Measurements from ENCODE around the gene ABLIM2.

Gene ABLIM2

DNA sequence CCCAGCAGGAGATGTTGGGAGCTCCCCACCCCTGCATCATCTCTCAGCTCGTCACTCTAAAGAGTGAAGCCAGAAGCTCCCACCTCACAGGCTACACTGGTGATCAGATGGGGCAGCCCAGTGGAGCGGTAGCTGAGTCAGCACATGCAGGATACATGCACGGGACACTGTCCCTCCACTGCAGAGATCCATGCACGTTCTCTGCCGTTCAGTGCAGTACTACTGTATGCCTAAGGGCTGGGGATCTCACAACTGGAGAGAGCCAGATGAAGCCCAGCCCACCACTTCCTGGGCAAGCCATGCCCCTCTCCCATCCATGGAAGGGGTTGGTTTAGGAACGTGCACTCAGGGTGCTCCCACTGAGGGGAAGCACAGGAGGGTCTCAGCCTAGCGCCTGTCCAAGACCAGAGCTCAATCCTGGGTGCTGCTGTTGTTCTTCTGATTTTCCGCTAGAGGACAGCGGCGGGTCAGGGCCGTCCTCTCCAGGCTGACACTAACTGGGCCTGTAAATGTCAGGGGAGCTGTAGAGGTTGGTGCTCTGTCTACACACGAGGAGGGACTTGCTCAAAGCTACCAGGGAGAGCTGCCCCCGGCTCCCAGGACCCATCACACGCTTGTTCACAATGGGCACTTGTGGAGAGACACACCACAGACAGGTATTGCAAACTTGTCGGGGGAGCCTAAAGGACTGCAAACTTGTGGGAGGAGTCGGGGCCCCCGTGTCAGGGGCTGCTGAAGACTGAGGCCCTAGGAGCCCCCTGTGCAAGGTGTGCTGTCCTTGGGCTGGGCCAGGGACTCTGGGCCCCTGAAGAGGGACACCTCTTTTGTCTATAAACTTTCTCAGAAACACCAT lies 18.2 kb upstream of the ABLIM2 start:
- no peak for DNase-seq (ENCODE audit: low read depth in 2 of 2, low spot score in 1 of 2)

DNA sequence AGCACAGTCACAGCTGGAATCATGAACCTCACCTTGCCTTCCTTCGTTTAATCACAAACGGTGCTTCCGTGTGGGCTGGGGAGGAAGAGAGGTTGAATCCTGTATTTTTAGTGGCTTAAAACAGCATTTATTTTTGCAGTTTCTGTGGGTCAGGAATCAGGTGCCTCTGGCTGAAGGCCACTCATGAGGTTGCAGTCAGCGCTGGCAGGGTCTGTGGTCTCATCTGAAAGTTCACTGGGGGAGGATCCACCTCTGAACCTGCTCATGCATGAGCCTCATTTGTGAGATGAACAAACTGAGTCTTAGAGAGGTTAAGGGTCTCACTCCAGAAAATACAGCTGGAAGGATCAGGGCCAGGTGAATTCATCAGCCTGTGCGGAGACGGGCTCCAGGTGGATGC lies 17.1 kb upstream of the ABLIM2 start:
- DNase-seq (ENCODE audit: low read depth in 2 of 2, low spot score in 1 of 2): no peak

DNA sequence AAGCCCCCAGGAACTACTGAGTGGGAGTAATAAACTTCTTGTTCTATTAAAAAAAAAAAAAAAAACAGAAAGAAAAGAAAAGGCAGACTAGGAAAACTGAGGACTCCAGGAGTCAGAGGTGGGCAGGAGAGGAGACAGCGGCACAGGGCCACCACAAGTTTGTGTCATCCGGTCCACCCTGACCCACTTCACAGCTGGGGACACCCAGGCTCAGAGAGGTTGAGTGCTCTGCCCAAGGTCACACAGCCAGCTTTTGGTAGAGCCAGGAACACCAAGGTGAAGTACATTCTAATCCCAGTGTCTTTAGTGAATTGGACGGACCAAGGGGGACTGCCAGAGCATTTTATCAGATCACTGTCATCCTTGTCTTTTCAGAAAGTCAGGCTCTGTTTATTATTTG lies 16.4 kb upstream of the ABLIM2 start:
- no peak for DNase-seq (ENCODE audit: low read depth in 2 of 2, low spot score in 1 of 2)

DNA sequence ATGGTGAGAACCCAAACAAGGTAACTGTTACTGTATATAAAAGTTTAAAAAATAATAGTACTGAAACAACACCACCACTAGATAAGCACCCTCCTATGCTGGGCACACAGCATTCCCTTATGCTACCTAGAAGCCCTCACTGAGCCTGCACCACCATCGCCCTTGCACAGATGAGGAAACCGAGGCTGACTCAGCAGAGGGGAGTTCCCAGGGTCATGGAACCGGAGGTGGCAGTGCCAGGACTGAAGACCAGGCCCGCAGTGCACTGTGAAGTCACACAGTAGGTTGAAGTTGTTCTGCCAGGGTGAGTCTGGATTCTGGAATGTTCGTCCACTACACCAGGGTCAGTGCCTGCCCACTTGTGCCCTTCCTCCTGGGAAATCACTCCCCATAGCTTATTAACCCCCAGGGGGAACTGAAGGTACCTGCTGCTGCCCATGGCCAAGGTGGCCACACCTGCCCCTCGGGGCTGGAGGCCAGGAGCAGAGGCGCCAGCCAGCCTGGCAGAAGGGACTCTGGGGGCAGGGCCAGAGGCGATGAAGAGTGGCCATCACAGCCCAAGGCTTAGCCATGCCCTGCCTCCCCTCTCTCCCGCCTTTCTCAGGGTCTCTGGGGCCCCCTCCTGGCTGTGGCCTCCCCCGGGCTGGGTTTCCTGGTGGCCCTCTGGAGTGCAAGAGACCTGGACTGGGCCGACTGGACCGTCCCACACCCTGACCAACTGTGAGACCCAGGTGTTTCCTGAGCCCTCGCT lies 15.1 kb upstream of the ABLIM2 start:
- DNase-seq (ENCODE audit: low read depth in 2 of 2, low spot score in 1 of 2): no peak

DNA sequence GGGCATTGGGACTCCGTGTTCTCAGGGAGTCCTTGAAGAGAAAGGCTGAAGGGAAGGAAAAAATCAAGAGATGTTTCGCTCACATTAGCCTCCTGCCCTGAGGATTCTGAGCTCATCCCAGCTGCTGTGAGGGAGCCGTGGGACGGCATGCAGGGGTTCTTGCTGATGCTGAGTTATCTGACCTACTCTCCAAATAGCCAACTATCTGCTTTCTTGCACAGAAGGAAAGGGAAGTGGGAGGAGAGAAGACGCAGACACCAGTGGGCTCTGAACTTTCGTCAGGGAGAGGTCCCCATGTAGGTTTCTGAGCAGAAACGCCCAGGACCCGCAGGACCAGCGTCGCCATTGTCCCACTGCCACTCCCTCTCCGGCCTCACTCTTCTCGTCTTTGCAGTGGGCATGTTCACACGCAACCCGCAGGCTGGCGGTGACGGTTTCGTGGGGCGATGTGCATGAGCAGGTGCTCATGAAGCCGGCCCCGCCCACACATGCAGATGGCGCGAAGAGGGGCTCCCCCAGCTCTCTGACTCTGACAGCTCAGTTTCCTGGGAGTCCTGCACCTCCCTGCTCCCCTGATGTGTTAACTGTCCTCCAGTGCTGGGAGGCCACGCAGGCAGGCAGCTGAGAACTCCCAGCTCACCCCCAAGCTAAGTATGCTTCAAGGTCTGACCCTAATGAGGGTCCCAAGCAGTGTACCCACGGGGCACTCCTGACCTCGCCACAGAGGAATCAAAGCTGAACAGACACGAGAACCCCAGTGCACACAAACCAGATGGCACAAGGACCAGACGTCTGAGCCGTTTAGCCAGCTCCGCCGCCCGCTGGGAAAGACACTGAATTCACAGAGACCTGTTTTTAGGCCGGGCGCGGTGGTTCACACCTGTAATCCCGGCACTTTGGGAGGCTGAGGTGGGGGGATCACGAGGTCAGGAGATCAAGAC lies 13.6 kb upstream of the ABLIM2 start:
- no peak for DNase-seq (ENCODE audit: low read depth in 2 of 2, low spot score in 1 of 2)

DNA sequence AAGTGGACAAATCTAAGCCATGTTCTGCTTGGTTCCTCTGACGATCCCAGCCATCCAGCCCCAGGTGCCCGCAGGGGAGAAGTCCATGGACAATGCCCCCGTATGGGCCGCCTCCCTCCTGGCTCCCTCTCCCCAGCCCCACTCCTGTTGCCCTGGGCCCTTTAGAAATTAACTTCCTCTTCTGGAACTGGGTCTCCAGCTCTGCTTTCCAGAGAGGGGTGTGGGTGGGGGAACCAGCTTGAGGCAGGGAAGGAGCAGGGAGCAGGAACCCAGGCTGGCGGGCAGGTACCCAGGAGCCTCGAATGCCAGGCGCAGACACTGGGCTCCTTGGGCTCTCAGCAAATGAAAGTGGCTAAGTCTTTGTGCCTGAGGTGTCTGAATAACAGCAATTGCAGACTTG lies 12.7 kb upstream of the ABLIM2 start:
- DNase-seq (ENCODE audit: low read depth in 2 of 2, low spot score in 1 of 2): no peak

DNA sequence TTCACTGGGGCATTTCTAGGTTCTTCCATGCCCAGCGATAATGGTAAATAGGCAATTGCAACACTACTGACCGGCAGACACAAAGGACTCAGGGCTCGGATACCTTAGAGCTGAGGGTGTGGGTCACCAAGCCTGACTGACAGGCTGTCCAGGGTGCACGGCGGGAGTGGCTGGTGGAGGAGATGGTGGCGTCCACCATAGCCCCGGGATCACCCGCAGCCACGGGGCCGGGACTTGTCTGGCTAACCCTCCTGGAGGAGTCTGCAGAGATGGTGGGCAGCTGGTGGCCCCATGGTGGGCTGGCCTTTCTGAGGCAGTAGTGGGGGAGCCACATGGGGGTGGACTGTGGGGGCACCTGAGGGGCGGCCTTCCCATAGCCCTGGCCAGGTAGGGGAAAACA lies 11.7 kb upstream of the ABLIM2 start:
- DNase-seq (ENCODE audit: low read depth in 2 of 2, low spot score in 1 of 2): no peak

DNA sequence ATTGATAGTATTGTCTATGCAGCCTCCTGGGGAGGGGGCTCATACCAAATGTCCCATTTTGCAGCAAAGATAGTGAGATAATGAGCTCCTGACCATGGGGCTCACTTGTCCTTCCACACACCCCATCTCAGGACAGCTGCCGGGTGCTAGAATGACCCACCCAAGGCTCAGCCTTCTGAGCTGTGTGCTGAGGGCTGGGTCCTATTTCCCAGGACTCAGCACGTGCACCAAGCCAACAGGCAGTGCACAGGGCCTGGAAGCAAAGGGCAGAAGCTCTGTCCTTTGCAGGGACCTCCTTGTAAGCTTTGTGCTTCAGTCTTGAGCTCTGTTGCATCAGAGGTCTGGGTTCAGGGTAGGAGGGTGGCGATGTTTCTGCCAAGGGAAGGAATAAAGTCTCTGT lies 11.2 kb upstream of the ABLIM2 start:
- no peak for DNase-seq (ENCODE audit: low read depth in 2 of 2, low spot score in 1 of 2)

DNA sequence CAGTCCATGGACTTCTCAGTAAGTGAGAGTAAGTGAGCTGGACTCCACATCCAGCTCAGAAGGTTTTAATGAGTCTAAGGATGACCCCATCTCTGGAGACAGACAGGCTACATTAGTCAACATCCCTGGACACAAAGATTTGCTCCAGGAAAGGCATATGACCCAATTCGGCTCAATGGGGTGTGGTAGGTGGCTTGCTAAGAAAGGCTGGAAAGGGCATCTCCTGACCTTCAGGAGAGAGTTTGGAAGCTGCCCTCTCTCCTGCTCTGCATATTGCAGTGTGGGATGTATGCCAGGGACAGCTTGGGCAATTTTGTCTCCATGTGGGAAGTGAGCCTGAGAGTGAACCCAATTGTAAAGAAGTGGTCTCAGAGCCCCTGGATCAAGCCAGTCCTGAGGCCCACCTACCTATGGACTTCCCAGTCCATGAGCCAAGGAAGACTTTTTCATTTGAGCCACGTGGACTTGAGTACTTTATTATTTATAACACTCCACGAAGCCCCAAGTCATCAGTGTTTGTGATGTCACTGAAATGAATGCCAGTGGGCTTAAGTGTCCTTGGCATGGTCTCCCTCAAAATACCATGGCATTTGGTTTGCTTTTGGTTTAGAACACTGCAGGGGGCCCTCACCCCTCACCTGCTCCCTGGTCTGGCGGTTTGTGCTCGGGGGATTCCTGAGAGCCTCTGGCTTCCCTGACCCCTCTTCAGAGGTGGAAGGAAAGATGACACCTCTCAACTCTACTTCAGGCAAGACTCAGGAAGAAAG lies 10.4 kb upstream of the ABLIM2 start:
- DNase-seq (ENCODE audit: low read depth in 2 of 2, low spot score in 1 of 2): no peak

DNA sequence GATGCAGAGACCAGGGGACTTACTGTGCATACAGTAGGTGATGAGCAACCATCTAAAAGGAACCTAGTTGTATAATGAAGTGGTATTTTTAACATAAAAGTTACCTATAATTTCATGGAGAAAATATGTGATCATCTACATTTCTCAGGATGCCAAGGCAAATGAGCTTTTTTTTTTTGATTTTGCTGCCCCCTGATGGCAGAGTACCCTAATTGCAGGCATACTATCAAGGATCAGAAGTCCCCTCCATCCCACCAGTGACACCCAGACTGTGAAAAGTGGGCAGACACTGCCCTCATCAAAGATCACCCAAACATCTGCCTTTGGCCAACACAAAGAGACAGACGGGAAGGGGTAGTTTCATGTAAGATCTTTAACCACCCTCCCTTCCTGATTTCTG lies 9.6 kb upstream of the ABLIM2 start:
- DNase-seq (ENCODE audit: low read depth in 2 of 2, low spot score in 1 of 2): no peak

DNA sequence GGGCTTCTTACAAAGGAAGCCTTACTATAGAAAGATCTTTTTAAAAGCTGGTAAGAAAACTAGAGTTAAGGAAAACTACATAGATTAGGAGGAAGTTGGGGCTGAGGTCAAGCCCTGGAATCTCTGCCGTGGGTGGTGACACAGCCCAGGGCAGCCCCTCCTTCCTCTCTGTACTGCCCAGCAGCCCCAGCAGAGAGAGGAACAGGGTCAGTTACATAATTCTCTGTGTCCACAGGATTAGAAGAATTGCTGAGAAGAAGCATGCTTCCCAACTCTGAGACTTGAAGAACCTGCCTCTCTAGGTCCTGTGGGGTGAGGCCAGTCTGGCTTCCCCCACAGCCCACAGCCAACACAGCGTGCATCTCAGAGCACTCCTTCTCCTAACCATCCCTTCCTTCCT lies 9.2 kb upstream of the ABLIM2 start:
- DNase-seq (ENCODE audit: low read depth in 2 of 2, low spot score in 1 of 2): no peak

DNA sequence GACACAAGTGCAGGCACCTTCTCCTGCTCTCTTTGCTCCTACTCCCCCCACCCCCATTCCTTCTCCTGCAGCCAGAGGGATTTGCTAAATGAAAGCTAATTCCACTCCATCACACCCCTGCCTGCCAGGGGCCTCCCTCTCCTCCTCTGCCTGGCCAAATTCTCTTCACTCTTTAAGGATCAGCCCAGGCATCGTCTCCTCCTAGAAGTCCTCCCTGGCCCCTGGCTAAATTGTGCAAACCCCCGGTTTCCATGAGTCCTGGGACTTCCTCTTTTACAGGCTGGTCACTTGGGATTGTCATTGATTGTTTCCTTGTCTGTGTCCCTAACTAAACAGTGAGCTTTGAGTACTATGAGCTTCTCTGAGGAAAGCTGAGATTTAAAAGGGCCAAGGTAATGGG lies 8.7 kb upstream of the ABLIM2 start:
- no peak for DNase-seq (ENCODE audit: low read depth in 2 of 2, low spot score in 1 of 2)

DNA sequence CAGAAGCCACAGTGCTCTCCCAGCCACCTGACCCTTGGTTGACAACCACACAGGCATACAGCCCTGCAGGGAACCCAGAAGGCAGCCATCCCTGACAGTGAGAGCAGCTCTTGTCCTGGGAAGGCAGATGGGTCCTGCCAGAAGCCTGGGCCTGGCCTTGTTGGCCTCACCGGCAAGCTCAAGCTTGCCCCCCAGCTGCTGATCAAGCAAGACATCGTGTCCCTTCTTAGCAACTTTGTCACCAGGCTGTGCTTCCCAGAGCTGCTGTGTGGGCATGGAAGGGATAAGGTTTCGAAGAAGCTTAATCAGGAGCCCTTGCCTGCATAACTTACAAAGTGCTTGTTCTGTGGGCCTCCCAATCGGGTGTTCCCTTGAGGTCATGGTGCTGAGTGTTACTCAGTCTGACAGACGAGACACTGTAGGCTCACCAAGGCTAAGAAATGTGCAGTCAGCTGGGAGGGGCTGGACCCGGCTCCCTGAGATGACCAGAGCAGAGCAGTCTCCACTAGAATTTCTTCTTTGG lies 6.8 kb upstream of the ABLIM2 start:
- no peak for DNase-seq (ENCODE audit: low read depth in 2 of 2, low spot score in 1 of 2)

DNA sequence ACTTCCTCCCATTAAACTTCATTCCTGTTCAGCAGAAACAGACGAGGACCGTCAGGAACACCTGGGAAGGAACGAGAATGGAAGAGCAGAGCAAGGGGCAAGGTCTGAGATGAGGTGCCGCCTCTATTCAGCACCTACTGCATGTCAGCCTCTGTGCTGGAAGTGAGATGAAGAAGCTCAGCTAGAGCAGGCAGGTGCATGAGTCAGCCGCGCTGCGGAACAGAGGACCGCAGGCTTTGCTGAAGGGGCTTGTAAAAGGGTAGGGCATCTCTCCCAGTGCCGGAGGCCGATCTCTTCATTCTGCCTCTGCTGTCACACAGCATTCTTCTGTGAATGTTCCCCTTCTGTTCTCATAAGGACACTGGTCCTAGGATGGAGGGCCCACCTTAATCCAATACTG lies 6.1 kb upstream of the ABLIM2 start:
- no peak for DNase-seq (ENCODE audit: low read depth in 2 of 2, low spot score in 1 of 2)

DNA sequence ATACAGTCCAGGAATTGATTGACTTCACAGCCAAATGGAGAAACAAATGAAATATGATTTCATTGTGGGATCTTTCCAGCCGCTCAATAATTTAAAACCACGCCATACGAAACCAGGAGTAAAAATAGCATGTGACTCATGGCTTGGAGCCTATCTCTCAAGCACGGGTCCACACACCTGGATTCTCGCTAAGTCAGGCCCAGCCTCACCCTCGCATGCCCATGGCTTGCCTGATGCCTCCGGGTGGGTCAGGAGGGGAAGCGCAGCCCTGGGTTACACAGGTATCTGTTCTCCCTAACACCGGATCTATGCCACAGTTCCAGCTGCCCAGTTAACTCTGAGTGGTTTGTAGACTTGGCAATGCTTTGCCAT lies 5.6 kb upstream of the ABLIM2 start:
- no peak for DNase-seq (ENCODE audit: low read depth in 2 of 2, low spot score in 1 of 2)

DNA sequence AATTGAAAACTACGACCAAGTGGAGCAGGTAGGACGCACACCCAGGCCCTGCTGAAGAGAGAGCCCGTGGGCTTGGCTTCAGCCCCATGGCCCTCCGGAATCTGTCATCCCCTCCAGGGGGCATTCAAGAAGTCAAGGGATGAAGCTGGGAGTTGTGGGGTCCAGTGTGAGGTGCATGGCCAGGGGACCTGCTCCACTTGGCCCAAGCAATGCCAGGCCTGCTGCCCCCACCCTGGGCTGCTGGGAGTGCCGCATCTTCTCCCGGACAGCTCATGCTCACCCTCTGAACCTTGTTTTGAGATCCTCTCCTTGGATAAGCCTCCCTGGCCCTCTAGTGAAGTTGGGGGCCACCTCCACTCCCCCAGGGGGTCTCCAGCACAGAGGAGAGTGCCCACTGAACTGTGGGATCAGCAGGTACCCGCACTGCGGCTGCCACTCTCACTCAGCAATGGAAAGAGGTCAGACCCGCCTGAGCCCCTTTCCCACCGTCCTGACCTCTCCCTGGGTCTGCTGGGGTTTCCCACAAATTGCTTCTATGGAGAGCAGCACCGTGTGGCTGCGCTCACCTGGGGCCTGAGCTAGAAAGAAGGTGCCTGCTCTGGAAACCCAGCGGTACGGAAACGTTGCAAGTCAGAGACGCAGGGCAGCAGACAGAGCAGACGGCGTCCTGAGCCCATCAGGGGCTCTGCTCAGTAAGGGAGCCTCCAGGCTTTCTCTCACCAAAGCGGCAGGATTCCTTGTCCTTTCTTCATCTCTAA lies 5.0 kb upstream of the ABLIM2 start:
- no peak for DNase-seq (ENCODE audit: low read depth in 2 of 2, low spot score in 1 of 2)

DNA sequence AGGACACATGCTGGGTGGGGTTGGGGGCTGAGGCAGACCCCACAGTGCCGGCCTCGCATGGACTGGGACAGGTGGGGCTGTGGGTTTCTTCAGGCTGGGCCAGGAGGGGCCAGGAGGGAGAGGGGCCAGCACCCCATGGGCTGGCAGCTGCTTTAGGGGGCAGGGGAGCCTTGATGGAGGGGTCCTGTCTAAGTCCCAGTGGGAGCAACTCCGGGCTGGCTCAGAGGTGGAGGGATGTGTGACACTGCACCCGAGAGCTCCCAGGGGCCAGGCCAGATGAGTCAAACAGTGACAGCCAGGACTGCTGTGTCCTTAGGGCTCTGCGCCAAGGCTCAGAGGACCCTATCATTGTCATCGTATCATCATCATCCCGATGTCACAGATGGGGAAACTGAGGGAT lies 4.4 kb upstream of the ABLIM2 start:
- no peak for DNase-seq (ENCODE audit: low read depth in 2 of 2, low spot score in 1 of 2)

DNA sequence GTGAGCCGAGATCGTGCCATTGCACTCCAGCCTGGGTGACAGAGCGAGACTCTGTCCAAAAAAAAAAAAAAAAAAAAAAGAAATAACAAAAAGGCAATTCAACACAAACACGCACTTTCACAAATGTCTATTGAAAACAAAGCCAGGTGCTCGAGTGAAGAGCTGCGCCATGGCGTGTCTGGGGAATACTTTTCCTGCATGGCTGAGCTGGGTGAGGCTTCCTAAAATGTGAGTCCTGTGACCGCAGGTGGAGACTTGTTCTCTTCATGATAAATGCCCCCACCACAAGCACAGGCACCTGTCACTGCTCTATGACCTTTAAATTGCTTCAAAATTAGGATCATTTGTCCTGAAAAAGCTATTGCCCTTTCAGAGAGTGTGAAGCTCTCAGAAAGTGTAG lies 4.0 kb upstream of the ABLIM2 start:
- no peak for DNase-seq (ENCODE audit: low read depth in 2 of 2, low spot score in 1 of 2)

DNA sequence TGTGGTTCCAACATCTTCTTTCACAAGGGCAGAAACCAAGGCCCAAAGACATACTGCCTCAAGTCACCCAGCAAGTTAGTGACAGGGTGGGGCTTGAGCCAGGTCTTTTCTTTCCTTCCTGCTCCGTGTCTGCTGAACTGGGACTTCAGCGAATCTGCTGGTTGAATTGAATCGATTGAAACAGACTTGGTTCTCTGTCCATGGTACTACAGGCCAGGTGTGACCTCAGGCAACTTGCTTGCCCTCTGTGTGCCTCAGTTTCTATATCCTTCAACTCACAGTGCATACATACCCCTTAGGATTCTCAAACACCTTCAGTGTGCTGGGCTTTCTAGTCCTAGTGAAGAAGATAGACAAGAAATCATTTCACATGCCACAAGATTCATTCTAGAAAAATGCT lies 2.0 kb upstream of the ABLIM2 start:
- no peak for DNase-seq (ENCODE audit: low read depth in 2 of 2, low spot score in 1 of 2)

DNA sequence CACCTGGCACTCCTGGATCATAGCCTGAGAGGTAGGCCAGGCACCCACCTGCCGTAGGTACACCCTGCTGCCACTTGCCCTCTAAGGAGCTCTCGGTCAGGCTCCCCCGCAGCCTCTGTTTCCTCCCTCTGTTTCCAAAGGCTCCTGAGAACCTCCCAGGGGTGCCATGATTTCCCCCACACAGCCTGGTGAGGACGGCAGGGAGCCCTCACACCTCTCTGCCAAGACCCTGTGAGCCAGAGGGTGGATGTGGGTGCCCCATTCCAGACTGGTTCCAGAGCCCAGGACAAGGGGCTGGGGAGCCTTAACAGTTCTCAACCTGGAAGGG lies 1.6 kb upstream of the ABLIM2 start:
- no peak for DNase-seq (ENCODE audit: low read depth in 2 of 2, low spot score in 1 of 2)

All from stimulated activated CD8-positive, alpha-beta memory T cell treated with anti-CD3 and anti-CD28 coated beads, Interleukin-4, amount 100 ng/mL, for 4 hours (primary cell).